Mucosa of descending colon (tissue), 3 donors: ENCODE measurements around the gene STN1. TPM values are rescaled to one million over a fixed set of nuclear protein-coding genes. Genes with fewer than 3 reads are reported as not detected.
A peak's percentile ranks its signal among the peaks of the same experiment; 100 is the strongest.

Experiments used
- ATAC-seq: fragments of 200-7000 bp; cut with Tn5 transposase; one replicate; pipeline ENCODE4 v1.9.1; 2020; ENCODE audit warnings: mild to moderate bottlenecking, moderate library complexity
- DNase-seq, 3 donors: peaks; one replicate each; pipeline ENCODE4 v3.0.0-alpha.2; 2020
- H3K36me3 ChIP-seq: fragments of 200-600 bp; one replicate; pipeline ENCODE4 v1.8.0; 2021; ENCODE audit warnings: low read depth, mild to moderate bottlenecking
- H3K4me1 ChIP-seq: fragments of 200-600 bp; one replicate; pipeline ENCODE4 v1.8.0; 2021; ENCODE audit warnings: low read depth, mild to moderate bottlenecking
- H3K4me3 ChIP-seq: fragments of 200-600 bp; one replicate; pipeline ENCODE4 v1.8.0; 2021; ENCODE audit warnings: mild to moderate bottlenecking
- H3K9me3 ChIP-seq: fragments of 200-600 bp; one replicate; pipeline ENCODE4 v1.8.0; 2021; ENCODE audit warnings: mild to moderate bottlenecking
- CTCF ChIP-seq: fragments of 200-600 bp; IDR thresholded peaks from one replicate; pipeline ENCODE4 v1.8.0; 2022; ENCODE audit warnings: antibody characterized with exemption, mild to moderate bottlenecking
- intact Hi-C, 2 donors: fragments of 100-400 bp; cut with DNase I in 1 of 2; cut with micrococcal nuclease in 1 of 2; formaldehyde crosslinking; loops; one replicate each; pipeline versions ENCODE4 v1.11.0 to v1.11.1; 2022; cut with DNase I, micrococcal nuclease
- total RNA-seq, 3 donors: library from RNA; stranded (reverse); fragmentation: NEBNext Ultra II Directional in 2 of 3; extraction: Animal tissue kit (Norgen Biotek cat#: 25700) in 2 of 3; gene quantifications; one replicate each; pipeline versions ENCODE4 v1.2.1 to v1.2.4, GENCODE V29; 2021 to 2023
- donor health status: DM: no; HTN: no; CAD: no; lungs with moderate emphysema.
- donor health status: DM: no; HTN: no; CAD: no.
- donor health status: DM: no; HTN: yes; CAD: no.

The STN1 gene
- total RNA-seq, 3 donors from 2014 or later = 18.8 to 25.2 (median 20.7) TPM

GRCh38 chr10:103885617-103886016 lies 32.4 kb downstream of the STN1 start:
- Histone ChIP-seq H3K9me3 (no peaks in the 10 kb centered on the region), H3K4me3 (no peak overlapping the region), H3K36me3 (peaks cover 6% of the 10 kb centered on the region), H3K4me1 (peaks cover 32% of the 10 kb centered on the region)
- TF ChIP-seq CTCF = no peak
- no peak for DNase-seq
- no peak for ATAC-seq
- intact Hi-C loops = loop anchor here in 1 of 2 donors (5.0 to 10.0 kb wide), 2 partner anchors 237 to 259 kb away; partner anchors contain the start of gene SFR1

GRCh38 chr10:103884681-103885139 lies 33.3 kb downstream of the STN1 start:
- TF ChIP-seq CTCF = peak; percentile 60
- no peaks in the 10 kb centered on the region for H3K9me3 ChIP-seq
- H3K36me3 ChIP-seq = peaks cover 6% of the 10 kb centered on the region
- no peak overlapping the region for H3K4me3 ChIP-seq
- intact Hi-C loops = loop anchor here in 1 of 2 donors (5.0 to 10.0 kb wide), 2 partner anchors 238 to 260 kb away; partner anchors contain the start of gene SFR1
- DNase-seq = peak in 1 of 3 donors; percentile 66
- peaks cover 30% of the 10 kb centered on the region for H3K4me1 ChIP-seq
- peak; percentile 53 for ATAC-seq

- TF ChIP-seq CTCF = no peak
- DNase-seq (no peak), ATAC-seq (no peak)
- Histone ChIP-seq H3K4me1 (peaks cover 8% of the 10 kb centered on the region), H3K4me3 (no peak overlapping the region), H3K9me3 (no peaks in the 10 kb centered on the region), H3K36me3 (peaks cover 6% of the 10 kb centered on the region)
- intact Hi-C loops = loop anchor here in 1 of 2 donors (10.0 kb wide), 1 partner anchor 262 kb away; no protein-coding TSS in a partner anchor
Observed at GRCh38 chr10:103882285-103883007, 35.5 kb downstream of the STN1 start.

- no peak for DNase-seq
- H3K9me3 ChIP-seq = no peaks in the 10 kb centered on the region
- H3K4me1 ChIP-seq = peaks cover under 1% of the 10 kb centered on the region
- no peak overlapping the region for H3K4me3 ChIP-seq
- intact Hi-C loops = loop anchor here in 1 of 2 donors (10.0 kb wide), 1 partner anchor 263 kb away; no protein-coding TSS in a partner anchor
- no peak for ATAC-seq
- TF ChIP-seq CTCF = no peak
- H3K36me3 ChIP-seq = peaks cover 11% of the 10 kb centered on the region
Observed at GRCh38 chr10:103881416-103882284, 36.3 kb downstream of the STN1 start.

- Histone ChIP-seq H3K4me1 (no peaks in the 10 kb centered on the region), H3K4me3 (no peak overlapping the region), H3K9me3 (no peaks in the 10 kb centered on the region), H3K36me3 (peaks cover 11% of the 10 kb centered on the region)
- no peak for ATAC-seq
- intact Hi-C loops = loop anchor here in 1 of 2 donors (10.0 kb wide), 1 partner anchor 265 kb away; no protein-coding TSS in a partner anchor
- TF ChIP-seq CTCF = no peak
- DNase-seq = no peak
Observed at GRCh38 chr10:103879831-103880230, 38.2 kb downstream of the STN1 start.
